H9 (cell line): ENCODE data around the gene PIP5KL1. TPM values are rescaled to one million over a fixed set of nuclear protein-coding genes. Genes with fewer than 3 reads are reported as not detected.

Experiments
- DNase-seq: peaks from one replicate; pipeline ENCODE4 v3.0.0-alpha.2; 2017
- H2AFZ ChIP-seq: one replicate; pipeline ENCODE4 v1.6.1; 2013; ENCODE audit warnings: mild to moderate bottlenecking, low read length, control low read depth, moderate library complexity
- H2AK5ac ChIP-seq: 2 replicates; pipeline ENCODE4 v1.6.1; 2013; ENCODE audit warnings: low read length, control low read depth, mixed read lengths; ENCODE audit not compliant: insufficient read length
- H2BK120ac ChIP-seq: one replicate; pipeline ENCODE4 v1.6.1; 2013; ENCODE audit warnings: low read depth, mild to moderate bottlenecking, low read length, control low read depth, inconsistent platforms; ENCODE audit not compliant: poor library complexity, severe bottlenecking
- H2BK12ac ChIP-seq: 2 replicates; pipeline ENCODE4 v1.6.1; 2013; ENCODE audit warnings: low read length, control low read depth, mixed read lengths, low read depth; ENCODE audit not compliant: insufficient read length
- H2BK15ac ChIP-seq: 2 replicates; pipeline ENCODE4 v1.6.1; 2013; ENCODE audit warnings: low read depth, low read length, control low read depth
- H2BK20ac ChIP-seq: one replicate; pipeline ENCODE4 v1.6.1; 2013; ENCODE audit warnings: low read depth, mild to moderate bottlenecking, low read length, control low read depth, inconsistent platforms; ENCODE audit not compliant: poor library complexity, severe bottlenecking
- H2BK5ac ChIP-seq: 2 replicates; pipeline ENCODE4 v1.6.1; 2013; ENCODE audit warnings: low read length, control low read depth, mixed read lengths; ENCODE audit not compliant: insufficient read length
- H3K14ac ChIP-seq: 2 replicates; pipeline ENCODE4 v1.6.1; 2013; ENCODE audit warnings: low read length, control low read depth; ENCODE audit not compliant: insufficient read depth
- H3K18ac ChIP-seq: 2 replicates; pipeline ENCODE4 v1.6.1; 2013; ENCODE audit warnings: low read depth, mild to moderate bottlenecking, mixed read lengths, low read length, control low read depth; ENCODE audit not compliant: insufficient read length
- H3K23ac ChIP-seq: 2 replicates; pipeline ENCODE4 v1.6.1; 2013; ENCODE audit warnings: low read length, control low read depth, mixed read lengths, low read depth; ENCODE audit not compliant: insufficient read length
- H3K23me2 ChIP-seq: 2 replicates; pipeline ENCODE4 v1.6.1; 2013; ENCODE audit warnings: low read depth, mild to moderate bottlenecking, mixed read lengths, low read length, control low read depth; ENCODE audit not compliant: insufficient read length, poor library complexity, severe bottlenecking
- H3K27ac ChIP-seq: 2 replicates; pipeline ENCODE4 v1.5.1; 2013; ENCODE audit warnings: low read length, control low read depth, mixed read lengths, low read depth; ENCODE audit not compliant: insufficient read length
- H3K27me3 ChIP-seq: 2 replicates; pipeline ENCODE4 v1.6.1; 2013; ENCODE audit warnings: low read length, control low read depth, inconsistent platforms; ENCODE audit not compliant: insufficient read depth
- H3K4ac ChIP-seq: 2 replicates; pipeline ENCODE4 v1.6.1; 2013; ENCODE audit warnings: low read depth, mild to moderate bottlenecking, control low read depth, inconsistent platforms, low read length, moderate library complexity
- H3K4me1 ChIP-seq: 2 replicates; pipeline ENCODE4 v1.6.1; 2013; ENCODE audit warnings: low read length, control low read depth, inconsistent platforms; ENCODE audit not compliant: insufficient read depth
- H3K4me2 ChIP-seq: 2 replicates; pipeline ENCODE4 v1.6.1; 2013; ENCODE audit warnings: low read length, control low read depth, mixed read lengths; ENCODE audit not compliant: insufficient read length, insufficient read depth
- H3K56ac ChIP-seq: 2 replicates; pipeline ENCODE4 v1.6.1; 2013; ENCODE audit warnings: low read depth, mild to moderate bottlenecking, mixed read lengths, low read length, control low read depth; ENCODE audit not compliant: insufficient read length
- H3K79me1 ChIP-seq: 2 replicates; pipeline ENCODE4 v1.6.1; 2013; ENCODE audit warnings: low read depth, mild to moderate bottlenecking, moderate library complexity, low read length, control low read depth, inconsistent platforms; ENCODE audit not compliant: insufficient read depth, poor library complexity, severe bottlenecking
- H3K79me2 ChIP-seq: 2 replicates; pipeline ENCODE4 v1.6.1; 2013; ENCODE audit warnings: low read length, control low read depth, inconsistent platforms; ENCODE audit not compliant: insufficient read depth
- H3K9ac ChIP-seq: 2 replicates; pipeline ENCODE4 v1.6.1; 2013; ENCODE audit warnings: low read length, control low read depth, mixed read lengths; ENCODE audit not compliant: insufficient read length; ENCODE audit errors: extremely low read depth
- H3K9me3 ChIP-seq: one replicate; pipeline ENCODE4 v1.6.1; 2013; ENCODE audit warnings: low read depth, low read length, inconsistent platforms; ENCODE audit not compliant: control insufficient read depth
- H3T11ph ChIP-seq: one replicate; pipeline ENCODE4 v1.6.1; 2013; ENCODE audit warnings: mild to moderate bottlenecking, low read length, control low read depth, inconsistent platforms
- H4K20me1 ChIP-seq: one replicate; pipeline ENCODE4 v1.6.1; 2013; ENCODE audit not compliant: control insufficient read depth, insufficient read length, insufficient read depth
- H4K5ac ChIP-seq: 2 replicates; pipeline ENCODE4 v1.6.1; 2013; ENCODE audit warnings: low read depth, mild to moderate bottlenecking, mixed read lengths, low read length, control low read depth; ENCODE audit not compliant: insufficient read length
- H4K8ac ChIP-seq: replicated peaks from 2 replicates; pipeline ENCODE4 v1.6.1; 2013; ENCODE audit warnings: low read length, control low read depth, mixed read lengths, low read depth; ENCODE audit not compliant: insufficient read length
- H4K91ac ChIP-seq: 2 replicates; pipeline ENCODE4 v1.6.1; 2013; ENCODE audit warnings: low read depth, mild to moderate bottlenecking, moderate library complexity, mixed read lengths, low read length, control low read depth; ENCODE audit not compliant: insufficient read length
- H3K27ac Mint-ChIP-seq, 3 experiments: 2 replicates in 2 of 3; 3 replicates in 1 of 3; pipeline ENCODE4 v1.8.0; 2020 to 2021; ENCODE audit warnings: mixed read lengths in 3 of 3, mild to moderate bottlenecking in 1 of 3, moderate library complexity in 1 of 3
- H3K27me3 Mint-ChIP-seq: 2 replicates; pipeline ENCODE4 v1.8.0; 2021; ENCODE audit warnings: low read depth, mild to moderate bottlenecking, moderate library complexity, mixed read lengths
- H3K36me3 Mint-ChIP-seq, 3 experiments: 2 replicates in 2 of 3; 3 replicates in 1 of 3; pipeline ENCODE4 v1.8.0; 2020 to 2021; ENCODE audit warnings: low read depth in 3 of 3, mixed read lengths in 3 of 3; ENCODE audit not compliant: insufficient read depth in 1 of 3
- H3K4me1 Mint-ChIP-seq, 2 experiments: 2 replicates each; pipeline ENCODE4 v1.8.0; 2020; ENCODE audit warnings: mixed read lengths in 2 of 2
- H3K4me3 Mint-ChIP-seq, 2 experiments: 2 replicates in 1 of 2; 3 replicates in 1 of 2; pipeline ENCODE4 v1.8.0; 2020 to 2021; ENCODE audit warnings: mild to moderate bottlenecking in 2 of 2, mixed read lengths in 2 of 2, moderate library complexity in 1 of 2
- H3K9me3 Mint-ChIP-seq, 2 experiments: 2 replicates in 1 of 2; 3 replicates in 1 of 2; pipeline ENCODE4 v1.8.0; 2020; ENCODE audit warnings: mild to moderate bottlenecking in 2 of 2, mixed read lengths in 2 of 2, moderate library complexity in 1 of 2
- CTCF ChIP-seq: fragments of 200-600 bp; sonication (generic); conservative IDR thresholded peaks from 3 replicates; pipeline ENCODE4 v1.8.0; 2021; ENCODE audit warnings: antibody characterized with exemption, mild to moderate bottlenecking
- WGBS: extraction: QIAGEN DNeasy Blood & Tissue Kit; methylation state at CpG from one replicate; pipeline ENCODE4 v1.1.7; 2013; ENCODE audit warnings: missing lambda C conversion rate, low lambda C conversion rate, mixed read lengths; ENCODE audit not compliant: insufficient read length; ENCODE audit errors: extremely low coverage; 5-methylcytosine and 5-hydroxymethylcytosine counted together
- total RNA-seq: library from RNA; stranded (reverse); gene quantifications from 2 replicates; pipeline ENCODE4 v1.2.1, GENCODE V29; 2021

The PIP5KL1 gene
- total RNA-seq, 1 experiment from 2014 or later: 11.6 TPM

- Mint-ChIP-seq H3K36me3 (no peaks in the 10 kb centered on the region), H3K27ac (peak overlapping the region; percentile 40 to 85 (median 66); a peak in 4 of 7 replicates), H3K4me1 (peaks cover 17 to 35% of the 10 kb centered on the region in 2 experiments), H3K9me3 (no peaks in the 10 kb centered on the region), H3K27me3 (no peaks in the 10 kb centered on the region), H3K4me3 (no peak overlapping the region)
- Histone ChIP-seq H2BK20ac (no peak overlapping the region), H3K9me3 (no peaks in the 10 kb centered on the region), H2AK5ac (no peak overlapping the region), H4K91ac (no peak overlapping the region), H4K20me1 (no peaks in the 10 kb centered on the region), H2BK5ac (no peak overlapping the region), H3K23me2 (no peaks in the 10 kb centered on the region), H2BK15ac (no peak overlapping the region), H2BK120ac (no peak overlapping the region), H3T11ph (no peak overlapping the region), H3K23ac (no peak overlapping the region), H3K4me2 (no peak overlapping the region), H3K56ac (no peak overlapping the region), H3K4ac (no peak overlapping the region), H3K27me3 (no peaks in the 10 kb centered on the region), H3K4me1 (peaks cover 5% of the 10 kb centered on the region; the same call in 1 of the 2 replicates), H2BK12ac (no peak overlapping the region), H4K5ac (no peak overlapping the region), H3K14ac (no peak overlapping the region), H4K8ac (no peak overlapping the region), H3K27ac (no peak overlapping the region), H3K9ac (no peak overlapping the region), H3K79me2 (no peaks in the 10 kb centered on the region), H2AFZ (no peak overlapping the region), H3K79me1 (no peaks in the 10 kb centered on the region), H3K18ac (no peak overlapping the region)
- TF ChIP-seq CTCF: no peak
- DNase-seq: no peak
- WGBS: no CpG with 5 or more reads among the region's 5 CpGs
Measured at GRCh38 chr9:127905004-127905728, 25.4 kb downstream of the PIP5KL1 start.
